HG02642 (cell line): ENCODE data around the gene IL18RAP.

ENCODE experiments used
- ATAC-seq: cut with Tn5 transposase; IDR thresholded peaks from one replicate; pipeline ENCODE4 v1.9.1; 2021; ENCODE audit warnings: mild to moderate bottlenecking; ENCODE audit not compliant: unreplicated experiment, poor library complexity

The IL18RAP gene

GRCh38 chr2:102422910-102423309 is at the start of gene IL18RAP:
TSS of gene IL18RAP (plus strand) at chr2:102423160. CDS start at chr2:102423278, 118 bp downstream.
- ATAC-seq = no peak

GRCh38 chr2:102376052-102376591 is 46.8 kb upstream of the IL18RAP start:
- no peak for ATAC-seq

- ATAC-seq = no peak
Measured at GRCh38 chr2:102383722-102384121, 39.2 kb upstream of the IL18RAP start.

- no peak for ATAC-seq
Measured at GRCh38 chr2:102385522-102385921, 37.4 kb upstream of the IL18RAP start.

GRCh38 chr2:102386004-102386403 is 37.0 kb upstream of the IL18RAP start:
- no peak for ATAC-seq

- ATAC-seq = peak; percentile 31
Measured at GRCh38 chr2:102386867-102387541, 36.0 kb upstream of the IL18RAP start.

- peak; percentile 72 for ATAC-seq
Measured at GRCh38 chr2:102387763-102388546, 35.0 kb upstream of the IL18RAP start.

- no peak for ATAC-seq
Measured at GRCh38 chr2:102391565-102391964, 31.4 kb upstream of the IL18RAP start.

- ATAC-seq = no peak
Measured at GRCh38 chr2:102392096-102392495, 30.9 kb upstream of the IL18RAP start.

- ATAC-seq = no peak
Measured at GRCh38 chr2:102392942-102393341, 30.0 kb upstream of the IL18RAP start.

GRCh38 chr2:102396012-102396411 is 26.9 kb upstream of the IL18RAP start:
- no peak for ATAC-seq

- ATAC-seq = no peak
Measured at GRCh38 chr2:102397209-102397608, 25.8 kb upstream of the IL18RAP start.

- ATAC-seq = no peak
Measured at GRCh38 chr2:102399499-102400141, 23.3 kb upstream of the IL18RAP start.

GRCh38 chr2:102401456-102401855 is 21.5 kb upstream of the IL18RAP start:
- ATAC-seq = no peak

GRCh38 chr2:102401865-102402264 is 21.1 kb upstream of the IL18RAP start:
- ATAC-seq = no peak

GRCh38 chr2:102410952-102411351 is 12.0 kb upstream of the IL18RAP start:
- ATAC-seq = no peak

- ATAC-seq = no peak
Measured at GRCh38 chr2:102412199-102412598, 10.8 kb upstream of the IL18RAP start.

GRCh38 chr2:102417946-102418345 is 5.0 kb upstream of the IL18RAP start:
- ATAC-seq = peak; percentile 42

GRCh38 chr2:102418421-102418961 is 4.5 kb upstream of the IL18RAP start:
- ATAC-seq = peak; percentile 67

- ATAC-seq = no peak
Measured at GRCh38 chr2:102420290-102420689, 2.7 kb upstream of the IL18RAP start.
